ENCODE data around the gene GLRX3. TPM values are rescaled to one million over a fixed set of nuclear protein-coding genes. Genes with fewer than 3 reads are reported as not detected.

Gene GLRX3
- total RNA-seq, 2 donors from 2014 or later = 48.6 to 73.8 TPM

DNA sequence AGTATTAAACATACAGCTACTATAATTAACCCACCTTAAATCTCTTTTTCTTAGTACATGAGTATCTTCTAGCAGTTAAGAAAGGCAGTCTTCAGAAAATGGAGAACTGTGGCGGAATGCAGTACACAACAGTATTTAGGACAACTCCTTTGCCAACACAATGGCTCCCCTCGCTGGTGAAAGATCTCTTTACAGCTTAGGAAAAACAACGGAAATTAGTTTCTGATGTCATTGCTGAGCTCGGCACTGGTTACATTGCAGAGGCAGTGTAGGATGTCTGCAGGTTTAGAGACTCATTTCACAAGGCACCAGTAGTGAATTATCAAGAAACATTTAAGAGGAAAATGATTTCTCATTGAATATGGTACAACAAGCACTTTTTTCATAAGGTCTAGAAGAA lies 43.4 kb downstream of the GLRX3 start:
- no peak for DNase-seq (ENCODE audit: low spot score)
- intact Hi-C loops (cut with DNase I) = loop anchor here in 1 of 2 donors (10.0 kb wide), 1 partner anchor 585 kb away; no protein-coding TSS in a partner anchor

- intact Hi-C loops (cut with DNase I) = loop anchor here in 1 of 2 donors (10.0 kb wide), 1 partner anchor 586 kb away; no protein-coding TSS in a partner anchor
- DNase-seq (ENCODE audit: low spot score) = no peak
Observed at GRCh38 chr10:130180416-130180815, 44.2 kb downstream of the GLRX3 start.

DNA sequence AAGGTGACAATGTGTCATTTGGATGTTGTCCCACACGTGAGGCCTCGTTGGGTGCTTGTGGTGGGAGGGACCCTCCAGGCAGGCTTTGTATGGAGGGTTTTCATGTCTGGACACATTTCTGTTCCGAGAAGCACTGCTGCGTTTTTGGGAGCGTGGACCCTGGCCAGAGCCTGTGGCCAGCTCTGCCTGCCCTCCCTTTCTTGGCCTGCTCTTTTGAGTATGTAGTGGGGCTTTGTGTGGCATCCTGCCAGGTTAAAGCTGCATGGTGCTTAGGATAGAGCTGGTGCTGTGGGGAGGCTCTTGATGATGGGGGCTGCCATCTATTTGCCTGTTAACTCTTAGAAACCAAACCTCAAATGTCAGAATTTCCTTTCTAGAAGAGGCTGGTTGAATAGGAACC lies 45.7 kb downstream of the GLRX3 start:
- intact Hi-C loops (cut with DNase I) = loop anchor here in 1 of 2 donors (10.0 kb wide), 1 partner anchor 587 kb away; no protein-coding TSS in a partner anchor

GRCh38 chr10:130185591-130185990 lies 49.4 kb downstream of the GLRX3 start:
- intact Hi-C loops (cut with DNase I) = loop anchor here in 1 of 2 donors (10.0 kb wide), 1 partner anchor 591 kb away; no protein-coding TSS in a partner anchor
- DNase-seq (ENCODE audit: low spot score) = no peak

More for the DNA sequence above, 45.7 kb downstream of the GLRX3 start:
- no peak for DNase-seq (ENCODE audit: low spot score)

GRCh38 chr10:130188195-130189175 lies 52.3 kb downstream of the GLRX3 start:
- DNase-seq (ENCODE audit: low spot score) = peak; percentile 76
- intact Hi-C loops (cut with DNase I) = loop anchor here in 1 of 2 donors (10.0 kb wide), 1 partner anchor 594 kb away; no protein-coding TSS in a partner anchor

DNA sequence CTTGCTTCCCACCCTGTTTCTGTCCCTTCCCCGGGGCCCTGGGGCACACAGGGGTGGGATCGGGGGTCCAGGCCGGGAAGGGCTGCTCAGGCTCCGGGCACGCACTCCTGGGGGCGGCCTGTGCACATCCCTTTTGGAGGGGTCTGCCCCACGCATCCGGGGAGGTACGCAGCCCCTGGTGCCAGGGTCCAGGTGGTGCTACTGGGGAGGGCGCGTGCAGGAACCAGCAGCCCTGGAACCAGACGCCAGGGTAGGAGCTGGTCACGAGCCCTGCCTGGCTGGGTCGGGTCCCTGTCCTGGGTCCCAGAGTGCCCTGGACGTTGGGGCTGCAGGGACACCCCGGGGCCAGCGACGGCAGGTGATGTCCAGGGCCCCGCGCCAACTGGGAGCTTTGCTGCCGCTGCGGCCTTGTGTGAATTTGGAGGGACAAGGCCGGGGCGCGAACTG lies 53.4 kb downstream of the GLRX3 start:
- intact Hi-C loops (cut with DNase I) = loop anchor here (5.0 to 10.0 kb wide), 3 partner anchors 595 to 1598 kb away; no protein-coding TSS in a partner anchor
- DNase-seq (ENCODE audit: low spot score) = peak; percentile 81

- DNase-seq (ENCODE audit: low spot score) = peak; percentile 97
- intact Hi-C loops (cut with DNase I) = loop anchor here (5.0 kb wide), 2 partner anchors 1307 to 1597 kb away; no protein-coding TSS in a partner anchor
Observed at GRCh38 chr10:130190055-130190736, 54.0 kb downstream of the GLRX3 start.

DNA sequence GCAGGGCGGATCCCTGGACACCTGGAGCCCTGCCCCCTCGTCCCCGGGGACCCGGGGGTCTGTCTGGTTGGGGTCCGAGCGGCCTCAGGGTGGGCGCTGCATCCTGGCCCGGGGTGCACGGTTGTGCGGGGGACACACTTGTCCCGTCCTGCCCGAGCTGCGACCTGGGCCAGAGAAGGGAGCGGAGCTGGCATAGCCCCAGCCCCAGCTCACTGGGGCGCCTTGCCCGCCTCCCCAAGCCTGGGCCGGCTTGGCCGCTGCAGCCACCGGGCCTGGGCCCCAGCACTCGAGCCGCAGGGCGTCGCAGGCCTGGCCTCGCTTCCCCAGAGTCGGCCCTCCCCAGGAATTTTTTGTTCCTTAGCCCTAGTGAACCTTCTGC lies 54.5 kb downstream of the GLRX3 start:
- intact Hi-C loops (cut with DNase I) = loop anchor here (1.0 to 5.0 kb wide), 3 partner anchors 45 to 1597 kb away; no protein-coding TSS in a partner anchor

DNA sequence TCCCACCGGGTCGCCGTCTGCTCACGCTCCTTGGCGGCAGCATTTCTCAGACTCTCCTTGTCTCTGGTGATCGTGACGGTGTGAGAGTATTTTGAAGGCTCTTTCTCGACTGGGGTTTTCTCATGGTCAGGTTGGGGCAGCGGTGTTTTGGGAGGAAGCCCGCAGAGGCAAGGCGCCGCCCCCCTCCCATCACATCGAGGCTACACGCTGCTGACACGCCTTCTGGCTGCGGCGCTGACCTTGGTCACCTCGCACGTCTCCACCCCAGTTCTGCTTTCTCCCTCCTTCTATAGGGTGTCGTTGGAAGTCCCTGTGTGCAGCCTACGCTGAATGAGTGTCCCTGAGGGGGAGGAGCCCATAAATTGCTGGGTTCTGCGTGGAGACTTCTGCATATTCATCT lies 55.2 kb downstream of the GLRX3 start:
- intact Hi-C loops (cut with DNase I) = loop anchor here (1.0 to 5.0 kb wide), 3 partner anchors 44 to 1596 kb away; no protein-coding TSS in a partner anchor
- DNase-seq (ENCODE audit: low spot score) = peak; percentile 41

More for the DNA sequence above, 54.5 kb downstream of the GLRX3 start:
- DNase-seq (ENCODE audit: low spot score) = peak; percentile 80

- peak; percentile 32 for DNase-seq (ENCODE audit: low spot score)
- intact Hi-C loops (cut with DNase I) = loop anchor here (5.0 kb wide), 2 partner anchors 1305 to 1595 kb away; no protein-coding TSS in a partner anchor
Observed at GRCh38 chr10:130192276-130192848, 56.2 kb downstream of the GLRX3 start.

DNA sequence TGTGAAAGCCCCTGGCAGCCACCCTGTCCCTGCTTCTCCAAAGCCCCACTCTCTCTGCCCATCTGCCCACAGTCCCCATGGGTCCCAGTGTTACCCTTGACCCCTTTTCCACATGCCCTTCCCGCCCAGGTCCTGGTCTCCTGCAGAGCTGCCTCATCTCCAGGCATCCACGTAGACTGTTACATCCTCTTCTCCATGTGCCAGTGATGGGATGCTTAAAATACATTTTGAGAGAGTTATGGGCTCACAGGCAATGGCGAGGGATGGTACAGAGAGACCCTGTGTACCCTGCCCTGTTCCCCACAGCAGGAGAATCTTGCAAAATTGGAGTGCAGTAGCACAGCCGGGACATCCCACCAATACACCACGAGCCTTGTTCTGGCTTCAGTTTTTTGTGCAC lies 56.8 kb downstream of the GLRX3 start:
- intact Hi-C loops (cut with DNase I) = loop anchor here (5.0 kb wide), 2 partner anchors 1304 to 1594 kb away; no protein-coding TSS in a partner anchor

DNA sequence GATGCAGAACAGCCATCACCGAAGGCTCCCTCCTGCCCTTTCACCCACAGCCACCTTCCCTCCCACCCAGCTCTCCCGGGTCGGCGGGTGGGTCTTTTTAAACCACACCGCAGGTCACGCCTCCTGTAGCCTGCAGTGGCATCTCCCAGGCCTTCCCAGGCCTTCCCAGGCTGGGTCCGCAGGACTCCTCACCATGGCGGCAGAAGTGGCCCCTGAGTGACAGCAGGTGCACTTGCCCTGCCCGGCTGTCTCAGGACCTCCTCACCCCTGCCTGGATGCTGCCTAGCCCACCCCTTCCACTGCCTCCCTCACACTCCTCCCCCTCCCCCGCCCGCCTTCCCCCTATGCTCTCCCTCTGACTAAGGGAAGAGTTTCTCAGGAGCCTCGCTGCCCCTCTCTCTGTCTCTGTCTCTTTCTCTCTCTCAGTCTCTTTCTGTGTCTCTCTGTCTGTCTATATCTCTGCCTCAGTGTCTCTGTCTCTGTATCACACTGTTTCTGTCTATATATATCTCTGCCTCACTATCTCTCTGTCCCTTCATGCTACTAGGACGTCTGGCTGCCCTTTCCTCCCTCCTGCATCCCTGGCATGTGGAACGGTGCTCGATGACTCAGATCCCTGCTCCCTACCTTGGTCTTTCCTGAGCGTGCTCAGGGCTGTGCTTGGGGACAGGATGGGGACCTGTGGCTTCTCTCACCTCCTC lies 57.5 kb downstream of the GLRX3 start:
- DNase-seq (ENCODE audit: low spot score) = peak; percentile 35
- intact Hi-C loops (cut with DNase I) = loop anchor here (5.0 kb wide), 2 partner anchors 1304 to 1594 kb away; no protein-coding TSS in a partner anchor

More for the DNA sequence above, 56.8 kb downstream of the GLRX3 start:
- peak; percentile 58 for DNase-seq (ENCODE audit: low spot score)

GRCh38 chr10:130194194-130194990 lies 58.2 kb downstream of the GLRX3 start:
- DNase-seq (ENCODE audit: low spot score) = peak; percentile 68
- intact Hi-C loops (cut with DNase I) = loop anchor here (5.0 kb wide), 2 partner anchors 1303 to 1593 kb away; no protein-coding TSS in a partner anchor

DNA sequence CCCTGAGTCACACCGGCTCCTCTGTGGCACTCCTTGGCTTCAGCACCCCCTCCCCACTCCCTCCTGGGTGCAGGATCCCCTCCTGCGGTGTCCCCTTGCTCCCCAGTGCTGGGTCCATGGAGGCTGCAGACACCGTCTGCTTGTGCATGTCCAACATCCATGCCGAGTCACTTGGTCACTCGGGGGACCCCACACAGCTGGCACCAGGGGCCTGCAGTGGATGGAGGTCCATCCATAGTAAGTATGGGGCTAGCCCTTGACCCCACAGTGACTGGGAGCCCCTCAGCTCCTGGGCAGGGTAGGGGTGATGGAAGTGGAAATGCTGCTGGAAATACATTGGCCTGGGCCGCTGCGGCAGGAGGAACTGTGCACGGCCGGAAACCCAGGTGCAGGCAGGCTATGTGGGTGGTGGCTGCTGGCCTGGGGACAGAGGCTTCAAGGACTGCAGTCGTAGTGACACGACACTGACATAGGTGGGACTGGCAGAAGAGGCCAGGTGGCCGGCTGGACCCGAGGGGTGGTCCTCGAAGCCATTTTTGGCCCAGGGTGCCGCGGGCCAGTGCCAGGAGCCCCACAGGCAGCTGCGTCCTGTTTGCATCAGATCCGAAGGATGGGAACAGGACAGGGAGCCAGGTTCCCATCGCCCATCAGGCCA lies 58.9 kb downstream of the GLRX3 start:
- intact Hi-C loops (cut with DNase I) = loop anchor here (5.0 kb wide), 2 partner anchors 1302 to 1592 kb away; no protein-coding TSS in a partner anchor
- peak; percentile 67 for DNase-seq (ENCODE audit: low spot score)

GRCh38 chr10:130195746-130196294 lies 59.6 kb downstream of the GLRX3 start:
- intact Hi-C loops (cut with DNase I) = no loop called here
- peak; percentile 57 for DNase-seq (ENCODE audit: low spot score)

Data from posterior vena cava (tissue), 2 donors.